ENCODE data around the gene FN1.

FN1 gene

GRCh38 chr2:215419769-215420470 lies 15.9 kb downstream of the FN1 start:
- Histone ChIP-seq H3K9ac (ENCODE audit: low read length) (no peak overlapping the region), H3K4me1 (ENCODE audit: insufficient read depth, low read length) (peaks cover 24% of the 10 kb centered on the region), H3K27ac (ENCODE audit: low read depth, low read length) (no peak overlapping the region), H3K4me3 (ENCODE audit: low read depth in 1 of 2, low read length in 2 of 2) (no peak overlapping the region), H3K9me3 (ENCODE audit: low read length) (no peaks in the 10 kb centered on the region), H3K27me3 (ENCODE audit: control insufficient read depth in 1 of 2, insufficient read depth in 2 of 2, low read length in 2 of 2) (no peaks in the 10 kb centered on the region), H3K36me3 (ENCODE audit: insufficient read depth, low read length) (peaks cover 75% of the 10 kb centered on the region)

DNA sequence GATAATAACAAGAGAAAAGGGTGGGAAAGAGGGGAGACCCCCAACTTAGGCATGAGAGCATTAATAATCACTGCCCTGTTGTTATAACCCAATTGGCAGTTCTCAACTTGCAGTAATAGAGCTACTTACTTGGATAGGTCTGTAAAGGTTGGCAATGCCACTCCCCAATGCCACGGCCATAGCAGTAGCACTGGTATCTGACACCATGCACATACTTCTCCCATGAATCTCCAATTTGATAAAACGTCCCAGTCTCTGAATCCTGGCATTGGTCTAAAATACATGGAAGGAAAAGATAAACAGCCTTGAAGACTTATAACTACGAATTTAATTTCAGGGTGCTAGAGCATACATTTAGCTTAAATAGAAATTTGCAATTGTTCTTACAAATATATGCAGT lies 16.8 kb downstream of the FN1 start:
- Histone ChIP-seq H3K4me1 (ENCODE audit: insufficient read depth, low read length) (peaks cover 24% of the 10 kb centered on the region), H3K36me3 (ENCODE audit: insufficient read depth, low read length) (peaks cover 76% of the 10 kb centered on the region), H3K9me3 (ENCODE audit: low read length) (no peaks in the 10 kb centered on the region), H3K9ac (ENCODE audit: low read length) (no peak overlapping the region), H3K27me3 (ENCODE audit: control insufficient read depth in 1 of 2, insufficient read depth in 2 of 2, low read length in 2 of 2) (no peaks in the 10 kb centered on the region), H3K27ac (ENCODE audit: low read depth, low read length) (no peak overlapping the region), H3K4me3 (ENCODE audit: low read depth in 1 of 2, low read length in 2 of 2) (no peak overlapping the region)

DNA sequence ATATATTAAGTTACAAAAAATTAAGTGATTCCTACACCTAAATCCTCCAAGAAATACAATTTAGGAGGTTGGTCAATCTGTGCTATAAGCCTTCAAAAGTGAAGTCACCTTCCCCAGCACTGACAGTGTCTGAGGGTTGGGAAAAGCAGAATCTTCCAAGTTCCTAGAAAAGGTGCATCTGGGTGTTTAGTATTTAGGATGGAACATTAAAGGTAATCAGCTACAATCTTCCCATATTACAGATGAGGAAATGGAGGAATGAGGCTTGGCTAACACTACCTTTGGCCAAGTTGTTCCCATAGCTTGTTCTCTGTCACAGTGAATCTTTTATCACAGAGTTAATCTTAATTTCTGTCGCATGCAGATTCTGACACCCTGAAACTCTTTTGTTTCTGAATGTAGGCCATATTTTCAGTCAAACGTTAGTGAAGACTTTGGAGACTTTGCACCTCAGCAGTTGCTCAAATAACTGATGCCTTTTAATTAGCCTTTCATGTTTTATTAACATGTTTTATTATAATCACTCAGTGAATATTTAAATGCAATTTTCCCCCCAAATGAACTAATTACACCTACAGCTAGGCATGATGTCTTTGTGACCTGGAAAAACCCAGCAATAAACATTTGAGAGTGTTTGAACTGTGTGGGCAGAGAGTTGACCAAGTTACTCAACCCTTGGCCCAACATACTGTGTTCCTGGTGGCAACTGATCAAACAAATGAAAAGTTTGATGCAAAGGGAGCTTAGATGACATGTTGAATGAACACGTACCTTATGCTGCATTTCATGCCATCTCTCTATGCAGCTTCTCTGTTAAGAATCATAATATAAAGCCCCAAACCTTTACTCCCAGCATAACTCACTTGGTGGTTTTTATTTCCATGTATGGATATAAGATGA lies 17.6 kb downstream of the FN1 start:
- Histone ChIP-seq H3K9me3 (ENCODE audit: low read length) (no peaks in the 10 kb centered on the region), H3K27me3 (ENCODE audit: control insufficient read depth in 1 of 2, insufficient read depth in 2 of 2, low read length in 2 of 2) (no peaks in the 10 kb centered on the region), H3K9ac (ENCODE audit: low read length) (no peak overlapping the region), H3K27ac (ENCODE audit: low read depth, low read length) (peak overlapping the region; percentile 0), H3K4me1 (ENCODE audit: insufficient read depth, low read length) (peaks cover 24% of the 10 kb centered on the region), H3K4me3 (ENCODE audit: low read depth in 1 of 2, low read length in 2 of 2) (no peak overlapping the region), H3K36me3 (ENCODE audit: insufficient read depth, low read length) (peaks cover 75% of the 10 kb centered on the region)

DNA sequence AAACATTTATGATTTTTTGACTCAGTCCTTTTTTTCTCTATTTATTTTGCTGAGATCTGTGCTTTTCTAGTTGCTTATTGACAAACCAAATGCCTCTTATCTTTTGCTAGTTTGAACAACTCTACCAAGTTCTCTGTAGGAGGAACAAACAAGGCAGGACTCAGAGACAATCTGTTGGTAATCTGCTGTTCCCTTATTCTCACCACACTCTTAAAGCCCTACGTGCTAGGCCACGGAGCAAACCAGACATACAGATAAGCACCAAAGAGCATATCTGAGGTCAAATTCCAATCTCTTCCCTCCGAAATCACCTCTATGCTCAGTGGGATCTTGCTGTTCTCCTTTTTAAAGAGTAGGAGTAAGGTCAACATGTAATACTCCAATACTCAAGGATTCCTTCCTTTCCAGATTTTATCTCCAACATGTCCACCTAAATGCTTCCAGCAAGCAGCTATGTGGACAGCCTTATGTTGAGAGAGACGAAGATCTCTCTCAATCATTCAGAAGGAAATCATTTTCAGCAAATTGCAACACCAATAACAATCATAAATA lies 18.4 kb downstream of the FN1 start:
- Histone ChIP-seq H3K9me3 (ENCODE audit: low read length) (no peaks in the 10 kb centered on the region), H3K4me3 (ENCODE audit: low read depth in 1 of 2, low read length in 2 of 2) (no peak overlapping the region), H3K9ac (ENCODE audit: low read length) (no peak overlapping the region), H3K36me3 (ENCODE audit: insufficient read depth, low read length) (peaks cover 75% of the 10 kb centered on the region), H3K27ac (ENCODE audit: low read depth, low read length) (no peak overlapping the region), H3K4me1 (ENCODE audit: insufficient read depth, low read length) (peaks cover 24% of the 10 kb centered on the region), H3K27me3 (ENCODE audit: control insufficient read depth in 1 of 2, insufficient read depth in 2 of 2, low read length in 2 of 2) (no peaks in the 10 kb centered on the region)

DNA sequence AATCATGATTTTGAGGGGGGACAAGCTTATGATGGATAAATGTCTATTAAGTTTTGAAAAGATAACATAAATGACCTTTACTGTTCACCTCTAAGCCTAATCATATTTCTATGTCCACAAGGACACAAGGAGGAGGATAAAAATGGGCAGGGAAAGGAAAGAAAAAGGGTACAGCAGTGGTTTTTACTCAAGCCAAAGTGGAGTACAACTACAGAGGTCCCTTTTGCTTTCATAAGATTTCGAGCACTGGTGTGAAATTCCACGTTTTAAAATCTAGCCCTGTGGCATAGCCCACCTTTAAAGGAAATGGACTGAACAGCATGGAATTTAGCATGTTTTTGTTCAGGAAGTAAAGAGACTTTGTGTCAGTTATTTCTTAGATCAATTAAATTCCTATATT lies 19.2 kb downstream of the FN1 start:
- Histone ChIP-seq H3K27ac (ENCODE audit: low read depth, low read length) (no peak overlapping the region), H3K4me1 (ENCODE audit: insufficient read depth, low read length) (peaks cover 18% of the 10 kb centered on the region), H3K36me3 (ENCODE audit: insufficient read depth, low read length) (peaks cover 67% of the 10 kb centered on the region), H3K4me3 (ENCODE audit: low read depth in 1 of 2, low read length in 2 of 2) (no peak overlapping the region), H3K9me3 (ENCODE audit: low read length) (no peaks in the 10 kb centered on the region), H3K9ac (ENCODE audit: low read length) (no peak overlapping the region), H3K27me3 (ENCODE audit: control insufficient read depth in 1 of 2, insufficient read depth in 2 of 2, low read length in 2 of 2) (no peaks in the 10 kb centered on the region)

GRCh38 chr2:215415820-215416577 lies 19.9 kb downstream of the FN1 start:
- Histone ChIP-seq H3K9me3 (ENCODE audit: low read length) (no peaks in the 10 kb centered on the region), H3K4me3 (ENCODE audit: low read depth in 1 of 2, low read length in 2 of 2) (no peak overlapping the region), H3K27me3 (ENCODE audit: control insufficient read depth in 1 of 2, insufficient read depth in 2 of 2, low read length in 2 of 2) (no peaks in the 10 kb centered on the region), H3K27ac (ENCODE audit: low read depth, low read length) (no peak overlapping the region), H3K9ac (ENCODE audit: low read length) (no peak overlapping the region), H3K4me1 (ENCODE audit: insufficient read depth, low read length) (peaks cover 18% of the 10 kb centered on the region), H3K36me3 (ENCODE audit: insufficient read depth, low read length) (peaks cover 64% of the 10 kb centered on the region)

GRCh38 chr2:215415218-215415617 lies 20.6 kb downstream of the FN1 start:
- H3K27ac ChIP-seq (ENCODE audit: low read depth, low read length), result no peak overlapping the region
- H3K9me3 ChIP-seq (ENCODE audit: low read length), result no peaks in the 10 kb centered on the region
- H3K36me3 ChIP-seq (ENCODE audit: insufficient read depth, low read length), result peaks cover 64% of the 10 kb centered on the region
- H3K9ac ChIP-seq (ENCODE audit: low read length), result no peak overlapping the region
- H3K27me3 ChIP-seq (ENCODE audit: control insufficient read depth in 1 of 2, insufficient read depth in 2 of 2, low read length in 2 of 2), result no peaks in the 10 kb centered on the region
- H3K4me3 ChIP-seq (ENCODE audit: low read depth in 1 of 2, low read length in 2 of 2), result no peak overlapping the region
- H3K4me1 ChIP-seq (ENCODE audit: insufficient read depth, low read length), result peaks cover 15% of the 10 kb centered on the region

GRCh38 chr2:215414674-215415073 lies 21.2 kb downstream of the FN1 start:
- no peaks in the 10 kb centered on the region for H3K27me3 ChIP-seq (ENCODE audit: control insufficient read depth in 1 of 2, insufficient read depth in 2 of 2, low read length in 2 of 2)
- peaks cover 10% of the 10 kb centered on the region for H3K4me1 ChIP-seq (ENCODE audit: insufficient read depth, low read length)
- no peak overlapping the region for H3K4me3 ChIP-seq (ENCODE audit: low read depth in 1 of 2, low read length in 2 of 2)
- peaks cover 64% of the 10 kb centered on the region for H3K36me3 ChIP-seq (ENCODE audit: insufficient read depth, low read length)
- no peaks in the 10 kb centered on the region for H3K9me3 ChIP-seq (ENCODE audit: low read length)
- H3K9ac ChIP-seq (ENCODE audit: low read length), result no peak overlapping the region
- H3K27ac ChIP-seq (ENCODE audit: low read depth, low read length), result no peak overlapping the region

- peaks cover 9% of the 10 kb centered on the region for H3K4me1 ChIP-seq (ENCODE audit: insufficient read depth, low read length)
- no peak overlapping the region for H3K4me3 ChIP-seq (ENCODE audit: low read depth in 1 of 2, low read length in 2 of 2)
- peaks cover 67% of the 10 kb centered on the region for H3K36me3 ChIP-seq (ENCODE audit: insufficient read depth, low read length)
- no peaks in the 10 kb centered on the region for H3K9me3 ChIP-seq (ENCODE audit: low read length)
- H3K27me3 ChIP-seq (ENCODE audit: control insufficient read depth in 1 of 2, insufficient read depth in 2 of 2, low read length in 2 of 2), result no peaks in the 10 kb centered on the region
- H3K27ac ChIP-seq (ENCODE audit: low read depth, low read length), result no peak overlapping the region
- H3K9ac ChIP-seq (ENCODE audit: low read length), result no peak overlapping the region
Measured at GRCh38 chr2:215413974-215414373, 21.9 kb downstream of the FN1 start.

DNA sequence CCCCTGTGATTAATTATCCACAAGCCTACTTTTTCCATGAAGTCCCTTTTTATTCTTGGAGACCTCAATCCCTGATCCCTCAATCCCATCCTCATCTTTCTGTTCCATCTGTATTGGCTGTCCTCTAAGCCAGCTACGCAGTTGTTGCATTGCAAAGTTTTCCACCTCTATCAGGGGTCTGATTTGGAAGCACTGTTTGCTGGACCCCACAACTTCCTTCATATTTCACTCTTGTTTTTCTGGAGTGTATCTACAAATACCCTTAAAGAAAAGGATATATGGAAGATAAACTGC lies 22.4 kb downstream of the FN1 start:
- H3K4me1 ChIP-seq (ENCODE audit: insufficient read depth, low read length), result peaks cover 5% of the 10 kb centered on the region
- no peaks in the 10 kb centered on the region for H3K27me3 ChIP-seq (ENCODE audit: control insufficient read depth in 1 of 2, insufficient read depth in 2 of 2, low read length in 2 of 2)
- H3K9me3 ChIP-seq (ENCODE audit: low read length), result no peaks in the 10 kb centered on the region
- no peak overlapping the region for H3K9ac ChIP-seq (ENCODE audit: low read length)
- H3K4me3 ChIP-seq (ENCODE audit: low read depth in 1 of 2, low read length in 2 of 2), result no peak overlapping the region
- peaks cover 67% of the 10 kb centered on the region for H3K36me3 ChIP-seq (ENCODE audit: insufficient read depth, low read length)
- H3K27ac ChIP-seq (ENCODE audit: low read depth, low read length), result no peak overlapping the region
